ENCODE results near the gene FRMPD1. TPM values are rescaled to one million over a fixed set of nuclear protein-coding genes. Genes with fewer than 3 reads are reported as not detected.

The FRMPD1 gene
- total and polyA plus RNA-seq, 7 donors: 0.16 to 0.71 (median 0.28) TPM; not detected in 2

- WGBS, 2 donors: 63 to 65% methylated on average over 1 of the region's 1 CpG
- H3K27ac ChIP-seq: no peak overlapping the region
- H3K4me1 ChIP-seq: no peaks in the 10 kb centered on the region
- DNase-seq: no peak
- intact Hi-C loops (cut with DNase I): no loop called here
- no peaks in the 10 kb centered on the region for H3K36me3 ChIP-seq
- H3K9me3 ChIP-seq: no peaks in the 10 kb centered on the region
- H3K4me3 ChIP-seq: no peak overlapping the region
- peaks cover 0 to 5% (median 0%) of the 10 kb centered on the region in 3 donors for H3K27me3 ChIP-seq
- TF ChIP-seq EP300 (IDR thresholded peaks at IDR 0.05): no peak
- no peak for TF ChIP-seq CTCF (IDR thresholded peaks at IDR 0.05)
- no peak for TF ChIP-seq POLR2AphosphoS5 (IDR thresholded peaks at IDR 0.05)
- TF ChIP-seq POLR2A (IDR thresholded peaks at IDR 0.05): no peak
These were observed 28.1 kb downstream of the FRMPD1 start for GRCh38 chr9:37678789-37679273.

GRCh38 chr9:37679649-37680402, 29.1 kb downstream of the FRMPD1 start:
- DNase-seq: no peak
- Histone ChIP-seq H3K9me3 (no peaks in the 10 kb centered on the region), H3K27me3 (peaks cover 0 to 12% (median 0%) of the 10 kb centered on the region in 3 donors), H3K27ac (no peak overlapping the region), H3K4me1 (no peaks in the 10 kb centered on the region), H3K4me3 (no peak overlapping the region), H3K36me3 (no peaks in the 10 kb centered on the region)
- intact Hi-C loops (cut with DNase I): no loop called here
- TF ChIP-seq EP300 (IDR thresholded peaks at IDR 0.05) (no peak), POLR2A (IDR thresholded peaks at IDR 0.05) (no peak)
- 88% methylated on average over 8 of the region's 8 CpGs for WGBS, 2 donors

GRCh38 chr9:37682951-37683350, 32.2 kb downstream of the FRMPD1 start:
- peaks cover 0 to 12% (median 0%) of the 10 kb centered on the region in 3 donors for H3K27me3 ChIP-seq
- no peak for DNase-seq
- no peaks in the 10 kb centered on the region for H3K36me3 ChIP-seq
- no peak overlapping the region for H3K4me3 ChIP-seq
- intact Hi-C loops (cut with DNase I): no loop called here
- no peaks in the 10 kb centered on the region for H3K4me1 ChIP-seq
- no peaks in the 10 kb centered on the region for H3K9me3 ChIP-seq
- 86 to 87% methylated on average over 3 of the region's 3 CpGs for WGBS, 2 donors
- no peak overlapping the region for H3K27ac ChIP-seq
- TF ChIP-seq POLR2A (IDR thresholded peaks at IDR 0.05) (no peak), CTCF (IDR thresholded peaks at IDR 0.05) (no peak), EP300 (IDR thresholded peaks at IDR 0.05) (no peak), POLR2AphosphoS5 (IDR thresholded peaks at IDR 0.05) (no peak)

GRCh38 chr9:37683531-37684371, 33.0 kb downstream of the FRMPD1 start:
- Histone ChIP-seq H3K9me3 (no peaks in the 10 kb centered on the region), H3K36me3 (no peaks in the 10 kb centered on the region), H3K27ac (no peak overlapping the region), H3K4me1 (no peaks in the 10 kb centered on the region), H3K27me3 (peaks cover 0 to 12% (median 0%) of the 10 kb centered on the region in 3 donors), H3K4me3 (no peak overlapping the region)
- TF ChIP-seq POLR2A (IDR thresholded peaks at IDR 0.05): no peak
- no peak for TF ChIP-seq EP300 (IDR thresholded peaks at IDR 0.05)
- TF ChIP-seq CTCF (IDR thresholded peaks at IDR 0.05): no peak
- TF ChIP-seq POLR2AphosphoS5 (IDR thresholded peaks at IDR 0.05): no peak
- 92 to 93% methylated on average over 10 of the region's 10 CpGs for WGBS, 2 donors
- DNase-seq: no peak
- intact Hi-C loops (cut with DNase I): no loop called here

GRCh38 chr9:37692622-37693221, 42.0 kb downstream of the FRMPD1 start:
- WGBS, 2 donors: 22 to 60% methylated on average over 11 of the region's 11 CpGs
- no peak for DNase-seq

More at GRCh38 chr9:37692622-37693221, 42.0 kb downstream of the FRMPD1 start:
- no peak for TF ChIP-seq POLR2A (IDR thresholded peaks at IDR 0.05)
- no peak for TF ChIP-seq CTCF (IDR thresholded peaks at IDR 0.05)
- TF ChIP-seq EP300 (IDR thresholded peaks at IDR 0.05): no peak
- TF ChIP-seq POLR2AphosphoS5 (IDR thresholded peaks at IDR 0.05): no peak
- Histone ChIP-seq H3K4me1 (no peaks in the 10 kb centered on the region), H3K36me3 (no peaks in the 10 kb centered on the region), H3K4me3 (no peak overlapping the region), H3K9me3 (no peaks in the 10 kb centered on the region), H3K27ac (no peak overlapping the region), H3K27me3 (no peaks in the 10 kb centered on the region)
- intact Hi-C loops (cut with DNase I): no loop called here
